Panc1 (cell line): ENCODE data around the gene CACNA1E. TPM values are rescaled to one million over a fixed set of nuclear protein-coding genes. Genes with fewer than 3 reads are reported as not detected.

ENCODE experiments used
- ATAC-seq: fragments of 200-7000 bp; cut with Tn5 transposase; 2 replicates; pipeline ENCODE4 v1.9.1; 2020; ENCODE audit warnings: mild to moderate bottlenecking, moderate library complexity
- BruUV-seq: library from RNA; stranded (reverse); fragments of 400-500 nt; replicated peaks from 2 replicates; lab custom pipeline; 2021; lab: Mats Ljungman, UMichigan
- CTCF ChIA-PET: fragments of 300-600 bp; sonication (Branson Sonifier 250); formaldehyde crosslinking; loops from one replicate; lab custom pipeline; 2022; ENCODE audit warnings: antibody characterized with exemption; lab: Charles Lee
- POLR2A ChIA-PET: fragments of 300-600 bp; sonication (Branson Sonifier 250); formaldehyde crosslinking; loops from one replicate; lab custom pipeline; 2022; ENCODE audit warnings: antibody characterized with exemption; lab: Charles Lee
- DNase-seq: peaks from one replicate; pipeline ENCODE4 v3.0.0-alpha.2; 2010; ENCODE audit warnings: low read depth, low spot score
- H3K27ac ChIP-seq: 2 replicates; pipeline ENCODE4 v1.5.1; 2011; ENCODE audit warnings: mild to moderate bottlenecking, low read length, inconsistent platforms
- H3K27me3 ChIP-seq: fragments of 200-500 bp; sonication (Bioruptor generic); 2 replicates; pipeline ENCODE4 v1.6.0; 2014; ENCODE audit warnings: low read length, inconsistent platforms; ENCODE audit not compliant: control insufficient read depth, insufficient read depth
- H3K36me3 ChIP-seq: fragments of 200-500 bp; sonication (Bioruptor generic); 2 replicates; pipeline ENCODE4 v1.5.1; 2014; ENCODE audit warnings: inconsistent platforms, mild to moderate bottlenecking, low read length, moderate library complexity; ENCODE audit not compliant: control insufficient read depth, insufficient read depth
- H3K4me1 ChIP-seq: 2 replicates; pipeline ENCODE4 v1.5.1; 2011; ENCODE audit warnings: inconsistent platforms, mild to moderate bottlenecking, low read length, moderate library complexity; ENCODE audit not compliant: control insufficient read depth, insufficient read depth
- H3K4me3 ChIP-seq, 2 experiments: 2 replicates each; pipeline ENCODE4 v1.5.1; 2011 to 2012; ENCODE audit warnings: low read depth in 2 of 2, low read length in 2 of 2, mild to moderate bottlenecking in 2 of 2, inconsistent platforms in 1 of 2, moderate library complexity in 1 of 2
- H3K9me3 ChIP-seq: fragments of 200-500 bp; sonication (Bioruptor generic); 2 replicates; pipeline ENCODE4 v1.5.1; 2014; ENCODE audit warnings: low read depth, mild to moderate bottlenecking, inconsistent platforms, low read length, moderate library complexity; ENCODE audit not compliant: control insufficient read depth, insufficient read depth
- CTCF ChIP-seq: fragments of 450-650 bp; IDR thresholded peaks from 2 replicates; pipeline ENCODE4 v1.5.1; 2017; ENCODE audit warnings: mild to moderate bottlenecking
- POLR2AphosphoS5 ChIP-seq: IDR thresholded peaks from 2 replicates; pipeline ENCODE4 v1.6.1; 2012; ENCODE audit warnings: mild to moderate bottlenecking, low read depth, low read length, moderate library complexity
- REST ChIP-seq, 2 experiments: IDR thresholded peaks; 2 replicates each; pipeline ENCODE4 v1.6.1; 2011 to 2012; ENCODE audit warnings: low read depth in 2 of 2, control low read depth in 1 of 2, low read length in 1 of 2, mild to moderate bottlenecking in 1 of 2, moderate library complexity in 1 of 2; ENCODE audit not compliant: insufficient read depth in 1 of 2
- SIN3A ChIP-seq: IDR thresholded peaks from 2 replicates; pipeline ENCODE4 v1.6.1; 2012; ENCODE audit warnings: low read depth, mild to moderate bottlenecking, low read length, moderate library complexity, borderline replicate concordance; ENCODE audit not compliant: insufficient read depth
- TCF7L2 ChIP-seq: IDR thresholded peaks from 2 replicates; pipeline ENCODE4 v1.6.1; 2011; ENCODE audit warnings: mild to moderate bottlenecking, low read depth, low read length, inconsistent platforms
- in situ Hi-C: cut with HindIII; loops from 2 replicates; pipeline ENCODE4 v1.10.0; 2016; ENCODE audit warnings: low sequenced_read_pairs, low pct_unique_long_range_greater_than_20kb
- intact Hi-C: fragments of 100-400 bp; cut with micrococcal nuclease; formaldehyde crosslinking; loops from one replicate; pipeline ENCODE4 v1.10.0; 2022; ENCODE audit not compliant: unreplicated experiment
- total RNA-seq: library from RNA; stranded (reverse); gene quantifications from one replicate; pipeline ENCODE4 v1.2.1, GENCODE V29; 2021; ENCODE audit not compliant: unreplicated experiment

CACNA1E gene
- total RNA-seq, 1 experiment from 2014 or later, result not detected

GRCh38 chr1:181777286-181777685 lies 294.0 kb downstream of the CACNA1E start:
- DNase-seq (no peak), ATAC-seq (no peak)
- in situ Hi-C loops (no loop called here), intact Hi-C loops (no loop called here)
- no TSS peak for BruUV-seq
- no peak overlapping the region for H3K27ac ChIP-seq
- no peaks in the 10 kb centered on the region for H3K36me3 ChIP-seq
- TF ChIP-seq POLR2AphosphoS5 (no peak), SIN3A (no peak), TCF7L2 (no peak), CTCF (no peak), REST (IDR thresholded peaks at IDR 0.05; ENCODE audit: insufficient read depth in 1 of 2, low read depth in 2 of 2, low read length in 1 of 2) (no peak)
- no peaks in the 10 kb centered on the region for H3K4me1 ChIP-seq
- H3K4me3 ChIP-seq, result no peak overlapping the region
- CTCF ChIA-PET, result no interaction called here
- POLR2A ChIA-PET, result no interaction called here
- no peaks in the 10 kb centered on the region for H3K9me3 ChIP-seq
- peaks cover 3% of the 10 kb centered on the region; the same call in 1 of the 2 replicates for H3K27me3 ChIP-seq

GRCh38 chr1:181777812-181778211 lies 294.5 kb downstream of the CACNA1E start:
- DNase-seq (no peak), ATAC-seq (no peak)
- Histone ChIP-seq H3K4me3 (no peak overlapping the region), H3K36me3 (no peaks in the 10 kb centered on the region), H3K9me3 (no peaks in the 10 kb centered on the region), H3K4me1 (no peaks in the 10 kb centered on the region), H3K27me3 (peaks cover 3% of the 10 kb centered on the region; the same call in 1 of the 2 replicates), H3K27ac (no peak overlapping the region)
- CTCF ChIA-PET, result no interaction called here
- POLR2A ChIA-PET, result no interaction called here
- TF ChIP-seq TCF7L2 (no peak), SIN3A (no peak), POLR2AphosphoS5 (no peak), REST (IDR thresholded peaks at IDR 0.05; ENCODE audit: insufficient read depth in 1 of 2, low read depth in 2 of 2, low read length in 1 of 2) (no peak), CTCF (no peak)
- in situ Hi-C loops, result no loop called here
- intact Hi-C loops, result no loop called here
- no TSS peak for BruUV-seq
